ENCODE data around the gene CFAP58. TPM values are rescaled to one million over a fixed set of nuclear protein-coding genes. Genes with fewer than 3 reads are reported as not detected.

Gene CFAP58
- total and polyA plus RNA-seq, 9 donors, result 0.20 to 0.68 (median 0.33) TPM

GRCh38 chr10:104322416-104322782 lies 31.2 kb upstream of the CFAP58 start:
- WGBS (ENCODE audit: insufficient coverage), result 61% methylated on average over 2 of the region's 7 CpGs

GRCh38 chr10:104323085-104323484 lies 30.5 kb upstream of the CFAP58 start:
- no peak for DNase-seq
- no peak overlapping the region for H3K4me3 ChIP-seq (ENCODE audit: low read length)
- no peaks in the 10 kb centered on the region for H3K27me3 ChIP-seq (ENCODE audit: control insufficient read depth, insufficient read depth, low read length)
- H3K9me3 ChIP-seq (replicated peaks; ENCODE audit: control insufficient read depth, low read depth, low read length), result no peaks in the 10 kb centered on the region
- peaks cover 9% of the 10 kb centered on the region for H3K36me3 ChIP-seq (ENCODE audit: control insufficient read depth, insufficient read depth, low read length)
- peaks cover 82% of the 10 kb centered on the region for H3K4me1 ChIP-seq (ENCODE audit: control insufficient read depth, insufficient read depth, low read length)
- peak overlapping the region; percentile 67 for H3K27ac ChIP-seq (ENCODE audit: low read length)
- WGBS (ENCODE audit: insufficient coverage), result no CpG with 5 or more reads among the region's 1 CpG

More at GRCh38 chr10:104322416-104322782, 31.2 kb upstream of the CFAP58 start:
- Histone ChIP-seq H3K4me3 (ENCODE audit: low read length) (no peak overlapping the region), H3K27me3 (ENCODE audit: control insufficient read depth, insufficient read depth, low read length) (no peaks in the 10 kb centered on the region), H3K9me3 (replicated peaks; ENCODE audit: control insufficient read depth, low read depth, low read length) (no peaks in the 10 kb centered on the region), H3K36me3 (ENCODE audit: control insufficient read depth, insufficient read depth, low read length) (peaks cover 9% of the 10 kb centered on the region), H3K4me1 (ENCODE audit: control insufficient read depth, insufficient read depth, low read length) (peaks cover 82% of the 10 kb centered on the region), H3K27ac (ENCODE audit: low read length) (peak overlapping the region; percentile 67)
- no peak for DNase-seq

GRCh38 chr10:104323760-104324201 lies 29.9 kb upstream of the CFAP58 start:
- Histone ChIP-seq H3K36me3 (ENCODE audit: control insufficient read depth, insufficient read depth, low read length) (peaks cover 9% of the 10 kb centered on the region), H3K4me1 (ENCODE audit: control insufficient read depth, insufficient read depth, low read length) (peaks cover 84% of the 10 kb centered on the region), H3K9me3 (replicated peaks; ENCODE audit: control insufficient read depth, low read depth, low read length) (no peaks in the 10 kb centered on the region), H3K27me3 (ENCODE audit: control insufficient read depth, insufficient read depth, low read length) (no peaks in the 10 kb centered on the region), H3K4me3 (ENCODE audit: low read length) (no peak overlapping the region), H3K27ac (ENCODE audit: low read length) (peak overlapping the region; percentile 25)
- DNase-seq, result no peak
- 93% methylated on average over 1 of the region's 4 CpGs for WGBS (ENCODE audit: insufficient coverage)

- no peaks in the 10 kb centered on the region for H3K9me3 ChIP-seq (replicated peaks; ENCODE audit: control insufficient read depth, low read depth, low read length)
- DNase-seq, result no peak
- no peak overlapping the region for H3K27ac ChIP-seq (ENCODE audit: low read length)
- peaks cover 9% of the 10 kb centered on the region for H3K36me3 ChIP-seq (ENCODE audit: control insufficient read depth, insufficient read depth, low read length)
- peaks cover 84% of the 10 kb centered on the region for H3K4me1 ChIP-seq (ENCODE audit: control insufficient read depth, insufficient read depth, low read length)
- 73% methylated on average over 8 of the region's 9 CpGs for WGBS (ENCODE audit: insufficient coverage)
- H3K27me3 ChIP-seq (ENCODE audit: control insufficient read depth, insufficient read depth, low read length), result no peaks in the 10 kb centered on the region
- H3K4me3 ChIP-seq (ENCODE audit: low read length), result no peak overlapping the region
These were observed 29.4 kb upstream of the CFAP58 start for GRCh38 chr10:104324221-104324686.

GRCh38 chr10:104324931-104325330 lies 28.7 kb upstream of the CFAP58 start:
- Histone ChIP-seq H3K27me3 (ENCODE audit: control insufficient read depth, insufficient read depth, low read length) (no peaks in the 10 kb centered on the region), H3K36me3 (ENCODE audit: control insufficient read depth, insufficient read depth, low read length) (peaks cover 9% of the 10 kb centered on the region), H3K27ac (ENCODE audit: low read length) (no peak overlapping the region), H3K4me1 (ENCODE audit: control insufficient read depth, insufficient read depth, low read length) (peaks cover 86% of the 10 kb centered on the region), H3K9me3 (replicated peaks; ENCODE audit: control insufficient read depth, low read depth, low read length) (no peaks in the 10 kb centered on the region), H3K4me3 (ENCODE audit: low read length) (no peak overlapping the region)
- 97% methylated on average over 4 of the region's 10 CpGs for WGBS (ENCODE audit: insufficient coverage)
- DNase-seq, result no peak

GRCh38 chr10:104325436-104326435 lies 27.9 kb upstream of the CFAP58 start:
- H3K4me1 ChIP-seq (ENCODE audit: control insufficient read depth, insufficient read depth, low read length), result peaks cover 93% of the 10 kb centered on the region
- H3K9me3 ChIP-seq (replicated peaks; ENCODE audit: control insufficient read depth, low read depth, low read length), result no peaks in the 10 kb centered on the region
- H3K27ac ChIP-seq (ENCODE audit: low read length), result peak overlapping the region; percentile 47
- 76% methylated on average over 16 of the region's 28 CpGs for WGBS (ENCODE audit: insufficient coverage)
- peaks cover 9% of the 10 kb centered on the region for H3K36me3 ChIP-seq (ENCODE audit: control insufficient read depth, insufficient read depth, low read length)
- H3K27me3 ChIP-seq (ENCODE audit: control insufficient read depth, insufficient read depth, low read length), result no peaks in the 10 kb centered on the region
- no peak overlapping the region for H3K4me3 ChIP-seq (ENCODE audit: low read length)
- DNase-seq, result peak; percentile 65

- Histone ChIP-seq H3K4me3 (ENCODE audit: low read length) (no peak overlapping the region), H3K9me3 (replicated peaks; ENCODE audit: control insufficient read depth, low read depth, low read length) (no peaks in the 10 kb centered on the region), H3K27ac (ENCODE audit: low read length) (peak overlapping the region; percentile 97), H3K27me3 (ENCODE audit: control insufficient read depth, insufficient read depth, low read length) (no peaks in the 10 kb centered on the region), H3K4me1 (ENCODE audit: control insufficient read depth, insufficient read depth, low read length) (peaks cover 92% of the 10 kb centered on the region), H3K36me3 (ENCODE audit: control insufficient read depth, insufficient read depth, low read length) (peaks cover 9% of the 10 kb centered on the region)
- 86% methylated on average over 7 of the region's 9 CpGs for WGBS (ENCODE audit: insufficient coverage)
- DNase-seq, result no peak
These were observed 26.5 kb upstream of the CFAP58 start for GRCh38 chr10:104326991-104327610.

GRCh38 chr10:104327745-104328645 lies 25.6 kb upstream of the CFAP58 start:
- Histone ChIP-seq H3K36me3 (ENCODE audit: control insufficient read depth, insufficient read depth, low read length) (peaks cover 9% of the 10 kb centered on the region), H3K27ac (ENCODE audit: low read length) (peak overlapping the region; percentile 97), H3K9me3 (replicated peaks; ENCODE audit: control insufficient read depth, low read depth, low read length) (no peaks in the 10 kb centered on the region), H3K4me3 (ENCODE audit: low read length) (peak overlapping the region; percentile 4), H3K27me3 (ENCODE audit: control insufficient read depth, insufficient read depth, low read length) (no peaks in the 10 kb centered on the region), H3K4me1 (ENCODE audit: control insufficient read depth, insufficient read depth, low read length) (peaks cover 91% of the 10 kb centered on the region)
- DNase-seq, result peak; percentile 95
- WGBS (ENCODE audit: insufficient coverage), result 51% methylated on average over 10 of the region's 20 CpGs

- no peak for DNase-seq
- Histone ChIP-seq H3K4me1 (ENCODE audit: control insufficient read depth, insufficient read depth, low read length) (peaks cover 91% of the 10 kb centered on the region), H3K27me3 (ENCODE audit: control insufficient read depth, insufficient read depth, low read length) (no peaks in the 10 kb centered on the region), H3K9me3 (replicated peaks; ENCODE audit: control insufficient read depth, low read depth, low read length) (no peaks in the 10 kb centered on the region), H3K36me3 (ENCODE audit: control insufficient read depth, insufficient read depth, low read length) (peaks cover 9% of the 10 kb centered on the region), H3K27ac (ENCODE audit: low read length) (peak overlapping the region; percentile 97), H3K4me3 (ENCODE audit: low read length) (peak overlapping the region; percentile 9)
- no CpG with 5 or more reads among the region's 3 CpGs for WGBS (ENCODE audit: insufficient coverage)
These were observed 25.1 kb upstream of the CFAP58 start for GRCh38 chr10:104328646-104328895.
